Natural killer cell (primary cell): Measurements from ENCODE around the gene ZNF618. TPM values are rescaled to one million over a fixed set of nuclear protein-coding genes. Genes with fewer than 3 reads are reported as not detected.
A peak's percentile ranks its signal among the peaks of the same experiment; 100 is the strongest.

ENCODE experiments used
- ATAC-seq, 3 donors: fragments of 150-1000 bp in 2 of 3; fragments of 200-7000 bp in 1 of 3; cut with Tn5 transposase; 1 replicate in 1 of 3; 2 replicates in 2 of 3; pipeline ENCODE4 v1.10.0; 2021; ENCODE audit warnings: mild to moderate bottlenecking in 2 of 3, moderate library complexity in 2 of 3
- DNase-seq, 2 donors: peaks; one replicate each; pipeline versions ENCODE4 v3.0.0 to v3.0.0-alpha.2; 2013 to 2021; ENCODE audit warnings: mixed read lengths in 1 of 2
- H3K27ac ChIP-seq: one replicate; pipeline ENCODE4 v1.5.1; 2013; ENCODE audit warnings: mild to moderate bottlenecking, low read length
- H3K27me3 ChIP-seq: one replicate; pipeline ENCODE4 v1.6.1; 2013; ENCODE audit warnings: low read length; ENCODE audit not compliant: control insufficient read depth, insufficient read depth
- H3K36me3 ChIP-seq: one replicate; pipeline ENCODE4 v1.6.1; 2013; ENCODE audit warnings: low read length; ENCODE audit not compliant: control insufficient read depth, insufficient read depth
- H3K4me1 ChIP-seq: one replicate; pipeline ENCODE4 v1.6.1; 2013; ENCODE audit warnings: low read length; ENCODE audit not compliant: control insufficient read depth, insufficient read depth
- H3K4me3 ChIP-seq: one replicate; pipeline ENCODE4 v1.5.1; 2013; ENCODE audit warnings: low read length
- H3K9me3 ChIP-seq: one replicate; pipeline ENCODE4 v1.6.1; 2013; ENCODE audit warnings: low read length; ENCODE audit not compliant: control insufficient read depth, insufficient read depth
- H3K27ac Mint-ChIP-seq, 2 donors: one replicate each; pipeline ENCODE4 v1.8.0; 2022; ENCODE audit warnings: mild to moderate bottlenecking in 2 of 2, mixed read lengths in 2 of 2, moderate library complexity in 1 of 2
- H3K27me3 Mint-ChIP-seq, 2 donors: one replicate each; pipeline ENCODE4 v1.8.0; 2022; ENCODE audit warnings: low read depth in 2 of 2, mixed read lengths in 2 of 2
- H3K36me3 Mint-ChIP-seq: one replicate; pipeline ENCODE4 v1.8.0; 2022; ENCODE audit warnings: mixed read lengths
- H3K4me1 Mint-ChIP-seq, 2 donors: one replicate each; pipeline ENCODE4 v1.8.0; 2022; ENCODE audit warnings: mixed read lengths in 2 of 2
- H3K4me3 Mint-ChIP-seq: one replicate; pipeline ENCODE4 v1.8.0; 2022; ENCODE audit warnings: mild to moderate bottlenecking, moderate library complexity, mixed read lengths
- H3K9me3 Mint-ChIP-seq, 2 donors: one replicate each; pipeline ENCODE4 v1.8.0; 2022; ENCODE audit warnings: mixed read lengths in 2 of 2
- whole genome bisulfite sequencing: methylation state at CpG from one replicate; pipeline ENCODE4 v1.1.7; 2013; ENCODE audit warnings: missing lambda C conversion rate; ENCODE audit not compliant: insufficient coverage; 5-methylcytosine and 5-hydroxymethylcytosine counted together
- intact Hi-C: fragments of 100-400 bp; cut with micrococcal nuclease; formaldehyde crosslinking; loops from one replicate; pipeline ENCODE4 v1.14.2; 2022
- total RNA-seq, 4 donors: library from RNA; stranded (reverse); fragments of 120-200 nt in 1 of 4; gene quantifications; one replicate each; pipeline versions ENCODE4 v1.2.3 to v1.2.4, GENCODE V29; 2013 to 2022
- TF ChIP-seq, protein P1 (sequence below): fragments of 200-600 bp; IDR thresholded peaks from one replicate; pipeline ENCODE4 v1.8.0; 2022; ENCODE audit warnings: antibody characterized with exemption

ZNF618 gene
- total RNA-seq, 3 donors from 2014 or later (not counting 1 experiment from before 2014, with no cell fraction given), result 9.2 to 10.7 (median 10.0) TPM

DNA sequence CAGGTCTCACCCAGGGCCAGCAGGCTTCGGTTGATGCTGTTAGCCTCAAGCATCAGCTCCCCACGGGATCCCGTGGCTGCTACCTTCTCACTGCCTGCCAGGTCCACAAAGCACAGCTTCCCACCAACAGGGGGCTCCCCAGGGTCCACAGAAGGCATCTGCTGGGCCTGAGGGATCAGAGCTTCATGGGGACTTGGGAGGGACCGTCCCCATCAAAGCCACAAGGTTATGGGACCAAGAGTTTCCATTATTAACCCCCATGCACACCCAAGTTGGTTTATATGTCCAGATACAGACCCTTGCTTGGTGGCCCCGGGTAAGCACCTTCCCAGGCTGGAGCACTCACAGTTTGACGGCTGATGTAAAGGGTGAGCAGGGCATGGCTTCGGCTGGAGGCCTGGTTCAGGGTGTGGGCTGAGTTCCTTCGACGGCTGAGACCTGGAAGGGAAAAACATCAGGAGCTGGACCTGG lies 220.0 kb downstream of the ZNF618 start:
- no peak for ATAC-seq
- Histone ChIP-seq H3K4me3 (no peak overlapping the region), H3K9me3 (no peaks in the 10 kb centered on the region), H3K27ac (no peak overlapping the region), H3K4me1 (peaks cover 5% of the 10 kb centered on the region), H3K36me3 (no peaks in the 10 kb centered on the region), H3K27me3 (peaks cover 8% of the 10 kb centered on the region)
- TF ChIP-seq, protein P1, sequence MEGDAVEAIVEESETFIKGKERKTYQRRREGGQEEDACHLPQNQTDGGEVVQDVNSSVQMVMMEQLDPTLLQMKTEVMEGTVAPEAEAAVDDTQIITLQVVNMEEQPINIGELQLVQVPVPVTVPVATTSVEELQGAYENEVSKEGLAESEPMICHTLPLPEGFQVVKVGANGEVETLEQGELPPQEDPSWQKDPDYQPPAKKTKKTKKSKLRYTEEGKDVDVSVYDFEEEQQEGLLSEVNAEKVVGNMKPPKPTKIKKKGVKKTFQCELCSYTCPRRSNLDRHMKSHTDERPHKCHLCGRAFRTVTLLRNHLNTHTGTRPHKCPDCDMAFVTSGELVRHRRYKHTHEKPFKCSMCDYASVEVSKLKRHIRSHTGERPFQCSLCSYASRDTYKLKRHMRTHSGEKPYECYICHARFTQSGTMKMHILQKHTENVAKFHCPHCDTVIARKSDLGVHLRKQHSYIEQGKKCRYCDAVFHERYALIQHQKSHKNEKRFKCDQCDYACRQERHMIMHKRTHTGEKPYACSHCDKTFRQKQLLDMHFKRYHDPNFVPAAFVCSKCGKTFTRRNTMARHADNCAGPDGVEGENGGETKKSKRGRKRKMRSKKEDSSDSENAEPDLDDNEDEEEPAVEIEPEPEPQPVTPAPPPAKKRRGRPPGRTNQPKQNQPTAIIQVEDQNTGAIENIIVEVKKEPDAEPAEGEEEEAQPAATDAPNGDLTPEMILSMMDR, result no peak
- Mint-ChIP-seq H3K9me3 (no peaks in the 10 kb centered on the region), H3K27ac (no peak overlapping the region), H3K27me3 (peaks cover 20 to 25% of the 10 kb centered on the region in 2 donors), H3K4me1 (peaks cover 0 to 4% of the 10 kb centered on the region in 2 donors), H3K4me3 (peak overlapping the region; percentile 49), H3K36me3 (no peaks in the 10 kb centered on the region)
- no peak for DNase-seq
- WGBS, result 69% methylated on average over 9 of the region's 9 CpGs
- intact Hi-C loops, result no loop called here

DNA sequence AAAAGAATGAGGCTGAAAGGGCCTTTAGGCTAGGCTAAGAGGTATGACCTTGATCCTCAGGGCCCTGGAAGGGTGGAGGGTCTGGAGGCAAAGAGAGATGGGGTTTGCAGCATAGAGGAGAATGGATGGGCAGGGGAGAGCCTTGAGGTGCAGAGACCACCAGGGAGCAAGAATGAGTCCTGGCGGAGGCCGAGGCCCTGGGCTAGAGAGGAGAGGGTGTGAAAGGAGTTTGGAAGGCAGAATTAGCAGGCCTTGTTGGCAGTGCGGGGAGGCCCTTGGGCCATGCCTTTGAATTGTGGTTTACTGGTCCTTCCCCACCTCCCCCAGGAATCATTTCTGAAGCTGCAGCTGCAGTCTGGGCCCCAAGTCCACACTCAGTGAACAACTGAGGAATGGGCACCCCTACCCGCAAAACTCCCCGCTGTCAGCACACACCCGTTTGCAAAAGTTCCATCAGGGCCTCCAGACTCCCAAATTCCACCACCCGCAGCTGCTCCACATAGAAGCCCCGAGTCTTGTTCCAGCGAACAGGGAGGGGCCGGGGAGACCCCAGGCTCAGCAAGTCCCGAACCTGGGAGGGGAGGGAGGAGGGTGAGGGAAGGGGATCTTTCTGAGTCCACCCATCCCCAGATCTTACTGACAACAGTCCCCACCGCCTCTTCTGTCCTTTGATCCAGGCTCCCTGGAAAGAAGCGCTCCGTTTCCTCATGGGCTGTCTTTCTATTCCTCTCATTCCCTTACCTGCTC lies 220.9 kb downstream of the ZNF618 start:
- intact Hi-C loops, result no loop called here
- no peaks in the 10 kb centered on the region for H3K9me3 ChIP-seq
- Mint-ChIP-seq H3K27ac (no peak overlapping the region), H3K4me3 (peak overlapping the region; percentile 80), H3K27me3 (peaks cover 26 to 28% of the 10 kb centered on the region in 2 donors), H3K4me1 (peaks cover 0 to 4% of the 10 kb centered on the region in 2 donors), H3K9me3 (peaks cover 2 to 3% of the 10 kb centered on the region in 2 donors), H3K36me3 (no peaks in the 10 kb centered on the region)
- TF ChIP-seq, protein P1, result no peak
- ATAC-seq (no peak), DNase-seq (no peak)
- H3K4me3 ChIP-seq, result no peak overlapping the region
- peaks cover 8% of the 10 kb centered on the region for H3K27me3 ChIP-seq
- H3K36me3 ChIP-seq, result no peaks in the 10 kb centered on the region
- WGBS, result 73% methylated on average over 9 of the region's 14 CpGs
- H3K4me1 ChIP-seq, result peaks cover 5% of the 10 kb centered on the region
- H3K27ac ChIP-seq, result no peak overlapping the region

DNA sequence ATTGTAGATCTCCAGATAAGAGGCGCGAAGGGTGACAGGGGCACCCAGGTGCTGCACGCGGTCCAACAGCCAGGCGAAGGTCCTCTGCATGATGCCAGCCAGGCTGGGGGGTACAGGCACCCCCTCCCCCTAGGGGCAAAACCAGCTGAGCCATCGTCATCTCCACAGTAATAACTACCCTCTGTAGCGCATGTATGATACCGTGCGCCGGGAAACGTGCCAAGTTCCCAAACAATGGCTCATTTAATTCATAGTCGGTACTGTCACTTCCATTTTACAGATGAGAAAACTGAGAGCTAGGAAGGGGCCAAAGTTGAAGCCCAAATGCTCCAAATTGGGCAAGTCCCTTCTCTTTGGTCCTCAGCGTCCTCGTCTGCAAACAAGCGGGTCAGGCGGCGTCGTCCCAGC lies 221.5 kb downstream of the ZNF618 start:
- Histone ChIP-seq H3K4me1 (peaks cover 5% of the 10 kb centered on the region), H3K27me3 (peaks cover 10% of the 10 kb centered on the region), H3K9me3 (no peaks in the 10 kb centered on the region), H3K36me3 (no peaks in the 10 kb centered on the region), H3K27ac (no peak overlapping the region), H3K4me3 (no peak overlapping the region)
- H3K4me1 Mint-ChIP-seq, result peaks cover 0 to 4% of the 10 kb centered on the region in 2 donors
- ATAC-seq (no peak), DNase-seq (no peak)
- no peaks in the 10 kb centered on the region for H3K36me3 Mint-ChIP-seq
- intact Hi-C loops, result no loop called here
- H3K27ac Mint-ChIP-seq, result no peak overlapping the region
- H3K9me3 Mint-ChIP-seq, result peaks cover 2 to 3% of the 10 kb centered on the region in 2 donors
- peak overlapping the region; percentile 80 for H3K4me3 Mint-ChIP-seq
- peaks cover 30% of the 10 kb centered on the region in 2 donors for H3K27me3 Mint-ChIP-seq
- WGBS, result 27% methylated on average over 18 of the region's 18 CpGs
- TF ChIP-seq, protein P1, result no peak
